Dedifferentiated amniotic fluid mesenchymal stem cell (primary cell): ENCODE data around the gene HEPN1.
"Not testable (repeated sequence)": the region's sequence is repeated elsewhere in the genome, so short reads cannot be mapped to it uniquely, and the experiment has no call there.

Experiments
- DNase-seq: peaks from one replicate; pipeline ENCODE4 v3.0.0-alpha.2; 2016; ENCODE audit errors: extremely low spot score

Gene HEPN1

DNA sequence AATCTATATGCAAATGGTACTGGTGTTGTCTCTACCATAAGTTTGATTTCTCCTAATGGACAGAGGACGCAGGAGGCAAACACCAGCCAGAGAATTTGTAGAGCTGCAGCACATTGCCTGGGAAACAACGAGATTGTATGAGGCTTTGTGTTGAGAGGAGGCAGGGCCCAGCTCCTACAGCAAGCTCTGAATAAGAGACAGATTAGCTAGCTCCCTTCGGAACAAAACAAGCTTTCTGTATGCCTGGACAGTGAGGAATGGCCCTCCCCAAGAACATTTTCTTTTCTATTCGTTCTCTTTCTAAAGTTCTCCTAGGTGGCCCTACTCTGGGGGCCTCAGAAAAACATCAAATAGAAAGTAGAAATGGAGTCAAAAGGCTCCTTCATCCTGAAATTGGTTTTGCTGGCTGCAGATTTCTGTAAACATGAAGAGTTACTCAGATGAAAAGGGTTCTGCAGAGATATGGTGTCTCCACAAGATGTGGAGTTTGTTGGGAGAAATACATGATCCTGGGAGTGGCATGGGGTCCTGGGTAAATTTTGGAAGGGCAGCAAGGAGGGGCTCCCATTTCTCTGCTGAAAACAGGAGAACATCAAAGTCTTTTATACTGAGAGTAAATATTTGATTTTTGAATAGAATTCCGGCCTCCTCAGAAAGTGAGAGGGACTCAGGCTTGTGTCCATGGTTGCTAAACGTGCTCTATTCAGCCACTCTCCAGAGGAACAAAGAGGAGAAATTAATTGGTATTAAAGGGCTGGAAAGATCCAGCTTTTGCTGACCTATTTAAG is 23.6 kb downstream of the HEPN1 start:
- no peak for DNase-seq

DNA sequence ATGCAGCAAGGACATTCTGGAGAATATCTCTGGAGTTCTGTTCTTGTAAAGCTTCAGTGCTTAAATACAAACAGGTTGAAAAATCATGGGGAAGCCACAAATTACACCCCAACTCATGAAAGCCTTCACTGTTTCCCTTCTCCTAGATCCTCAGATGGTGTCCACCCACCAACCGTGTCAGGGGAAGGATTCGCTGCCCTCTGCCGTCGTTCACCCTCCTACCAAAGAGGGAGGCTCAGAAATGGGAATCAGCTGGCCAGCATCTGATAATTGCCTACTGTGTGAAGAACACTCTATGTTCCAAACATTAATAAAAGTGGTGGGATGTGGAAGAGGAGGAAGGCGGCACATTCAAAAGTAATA is 24.2 kb downstream of the HEPN1 start:
- DNase-seq = no peak

DNA sequence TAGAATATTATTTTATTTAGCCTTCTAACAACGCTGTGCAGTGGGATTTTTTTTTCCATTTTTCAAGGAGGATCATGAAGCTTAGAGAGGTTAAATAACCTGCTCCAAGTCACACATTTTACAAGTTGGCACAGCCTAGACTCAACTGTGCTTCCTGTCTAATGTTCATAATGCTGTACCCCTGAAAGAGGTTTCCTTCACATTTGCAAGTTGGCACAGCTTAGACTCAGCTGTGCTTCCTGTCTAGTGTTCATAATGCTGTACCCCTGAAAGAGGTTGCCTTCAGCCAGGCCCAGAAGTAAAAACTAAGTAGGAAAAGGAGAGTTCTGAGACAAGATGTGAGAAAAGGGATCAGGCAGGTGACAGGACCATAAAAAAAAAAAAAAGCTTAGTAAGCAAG is 24.7 kb downstream of the HEPN1 start:
- no peak for DNase-seq

DNA sequence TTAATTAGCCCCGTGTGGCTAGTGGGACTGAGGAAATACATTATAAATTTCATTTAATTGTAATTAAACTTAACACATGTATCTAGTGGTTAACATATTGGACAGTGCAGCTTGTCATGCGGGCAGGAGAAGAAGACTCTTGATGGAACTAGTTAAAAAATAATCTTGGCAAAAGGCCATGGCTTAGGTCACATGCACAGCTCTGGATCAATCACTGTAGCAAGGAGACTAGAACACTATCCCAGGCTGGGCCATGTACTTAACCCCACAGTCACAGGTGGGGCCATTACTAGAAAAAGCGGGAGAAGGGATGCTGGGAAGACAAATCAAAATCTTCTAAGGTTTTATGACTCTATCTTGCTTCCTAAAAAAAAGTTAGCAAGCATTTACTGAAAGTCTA is 25.5 kb downstream of the HEPN1 start:
- DNase-seq = no peak

DNA sequence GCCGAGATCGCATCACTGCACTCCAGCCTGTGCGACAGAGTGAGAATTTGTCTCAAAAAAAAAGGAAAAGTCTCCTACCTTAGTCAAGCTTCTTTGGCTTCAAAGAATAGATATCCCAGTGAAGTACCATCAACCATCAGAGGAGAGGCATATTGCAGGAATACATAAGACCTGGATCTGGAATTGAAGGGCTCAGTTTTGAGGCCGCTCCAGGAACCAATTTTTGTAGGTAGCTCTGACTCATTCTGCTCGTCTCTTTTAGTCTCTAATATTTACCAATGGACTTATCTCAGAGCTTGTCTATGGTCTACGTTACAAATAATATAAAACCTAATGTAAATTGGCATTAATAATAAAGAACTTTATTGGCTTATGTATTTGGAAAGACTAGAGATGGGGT is 26.8 kb downstream of the HEPN1 start:
- no peak for DNase-seq

DNA sequence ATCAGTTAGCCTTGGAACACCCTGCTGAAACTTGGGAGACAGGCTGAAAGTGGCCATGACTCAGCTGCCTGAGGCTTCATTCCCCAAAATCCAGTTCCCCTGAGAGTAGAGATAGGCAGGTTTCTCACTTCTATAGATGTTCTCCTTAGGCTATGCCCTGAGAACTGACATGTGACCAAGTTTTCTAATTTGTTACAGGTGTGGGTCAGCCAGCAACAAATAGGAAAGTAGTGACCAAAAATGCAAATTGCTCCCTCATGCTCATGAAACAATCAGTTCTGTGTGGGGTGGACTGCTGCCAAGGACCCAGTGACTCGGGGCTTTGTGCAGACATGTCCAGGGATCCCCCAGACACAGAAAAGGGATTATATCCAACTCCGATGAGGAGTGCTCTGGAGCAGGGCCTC is 27.7 kb downstream of the HEPN1 start:
- no peak for DNase-seq

DNA sequence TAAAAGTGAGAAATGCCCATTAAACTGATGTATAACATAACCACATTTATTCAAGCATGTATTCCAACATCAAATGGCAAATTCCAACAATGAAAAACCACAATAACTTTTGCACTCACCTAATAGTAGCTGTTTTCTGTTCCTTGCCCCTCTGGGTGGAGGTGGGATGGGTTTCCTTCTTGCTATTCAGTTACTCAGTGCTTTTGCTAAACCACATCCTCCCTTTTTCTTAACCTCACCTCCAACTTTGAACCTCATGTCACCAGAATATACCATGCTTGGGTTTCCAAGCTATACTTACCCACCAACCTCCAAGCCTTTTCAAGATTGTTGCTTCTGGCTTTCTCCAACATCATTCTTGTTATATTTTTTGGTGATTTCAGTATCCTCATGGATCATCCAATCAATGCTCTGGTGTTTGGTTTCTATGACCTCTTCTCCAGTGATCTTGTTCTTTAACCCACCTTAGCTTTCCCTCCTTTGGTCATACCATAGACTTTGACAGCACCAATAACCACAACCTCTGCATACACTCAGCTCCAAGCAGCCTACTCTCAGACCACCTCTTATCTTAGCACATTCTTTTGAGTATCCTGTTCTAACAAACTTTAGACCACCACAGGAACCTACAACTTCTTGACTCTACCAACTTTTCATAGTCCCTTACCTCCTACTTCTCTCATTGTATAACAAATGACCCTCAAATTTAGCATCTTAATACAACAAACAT is 31.7 kb downstream of the HEPN1 start:
- no peak for DNase-seq

DNA sequence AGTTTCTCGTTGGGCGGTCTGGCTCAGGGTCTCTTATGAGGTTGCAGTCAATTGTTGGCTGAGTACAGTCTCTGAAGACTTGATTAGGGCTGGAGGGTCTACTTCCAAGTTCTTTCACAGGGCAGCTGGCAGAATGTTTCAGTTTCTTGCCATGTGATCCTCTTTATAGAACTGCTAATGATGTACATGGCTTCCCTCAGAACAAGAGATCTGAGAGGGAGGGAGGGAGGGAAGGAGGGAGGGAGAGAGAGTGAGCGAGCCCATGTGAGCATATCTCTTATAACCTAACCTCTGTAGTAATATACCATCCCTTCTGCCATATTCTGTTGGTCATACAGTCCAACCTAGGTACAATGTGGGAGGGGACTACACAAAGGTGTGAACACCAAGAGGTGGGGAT is 32.3 kb downstream of the HEPN1 start:
- no peak for DNase-seq

DNA sequence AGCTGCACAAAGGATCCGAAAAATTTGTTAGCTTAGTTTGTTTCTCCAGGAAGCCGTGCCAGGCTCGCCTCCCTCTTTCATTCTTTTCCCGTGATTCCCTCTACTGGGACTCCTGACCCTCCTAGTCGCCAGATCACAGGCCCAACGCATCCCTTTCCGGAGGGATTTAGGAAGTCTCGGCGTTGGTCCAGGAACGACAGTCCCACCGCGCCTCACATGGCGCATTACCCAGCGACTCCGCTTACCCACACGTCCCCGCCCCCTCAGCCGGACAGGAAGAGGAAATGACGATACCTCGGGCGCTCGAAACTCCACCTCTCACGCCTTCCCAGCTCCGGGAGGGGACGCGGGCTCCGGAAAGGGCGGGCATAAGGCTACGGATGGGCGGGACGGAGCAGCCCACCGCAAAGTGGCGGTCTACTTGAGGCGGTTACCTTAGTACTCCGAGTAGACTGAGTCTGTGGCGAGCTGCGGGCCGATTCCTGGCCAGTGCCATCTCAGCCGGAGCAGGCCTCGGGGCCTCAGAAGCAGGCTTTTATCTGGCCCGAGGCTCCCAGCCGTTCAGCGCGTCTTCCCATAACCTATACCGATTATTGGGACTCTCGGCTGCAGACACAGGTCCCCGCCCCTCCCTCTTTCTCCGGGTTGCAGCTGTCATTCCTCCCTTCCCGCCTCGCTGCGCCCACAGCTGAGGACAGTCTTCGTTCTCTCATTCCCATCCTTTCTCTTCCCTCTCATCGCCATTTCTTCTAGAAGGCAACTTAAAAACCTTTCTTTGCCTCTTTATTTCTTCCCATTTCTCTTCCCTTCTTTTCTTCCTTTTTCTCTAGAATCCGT is 34.9 kb downstream of the HEPN1 start, which contains the start of gene CCDC15:
CCDC15 (plus strand) TSS at position 450 of the 837 bp plus-strand sequence. CDS start 531 bp downstream, outside the sequence.
- DNase-seq = peak; percentile 99

DNA sequence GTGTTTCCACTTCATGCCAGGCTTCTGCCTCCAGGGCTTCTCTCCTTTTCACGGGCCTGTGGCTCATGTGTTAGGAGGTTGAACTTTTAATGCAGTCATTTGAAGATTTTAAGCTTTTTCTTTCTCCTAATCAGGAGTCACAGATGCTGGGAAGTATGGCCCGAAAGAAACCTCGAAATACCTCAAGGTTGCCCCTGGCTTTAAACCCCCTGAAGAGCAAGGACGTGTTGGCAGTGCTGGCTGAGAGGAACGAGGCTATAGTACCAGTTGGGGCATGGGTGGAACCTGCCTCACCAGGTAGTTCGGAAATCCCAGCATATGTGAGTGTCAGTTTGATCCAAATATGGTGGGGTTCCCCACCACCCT is 35.5 kb downstream of the HEPN1 start:
- DNase-seq = no peak

DNA sequence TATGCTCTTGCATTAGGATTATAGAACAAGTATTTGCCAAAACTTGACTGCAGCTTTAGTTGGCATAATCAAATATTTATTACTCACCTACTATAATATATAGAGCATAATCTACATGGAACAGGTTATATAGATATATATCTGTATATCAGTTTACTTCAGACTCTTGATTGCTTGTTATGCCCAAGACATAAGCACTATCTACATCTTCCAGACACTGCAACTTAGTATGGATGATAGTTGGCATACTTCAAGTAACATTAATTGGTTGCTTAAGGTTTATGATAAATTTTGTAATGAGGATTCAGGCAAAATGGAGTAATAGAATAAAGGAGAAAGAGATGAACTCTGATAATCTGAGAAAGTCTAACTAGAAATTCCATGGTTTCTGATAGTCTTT is 36.0 kb downstream of the HEPN1 start:
- no peak for DNase-seq

DNA sequence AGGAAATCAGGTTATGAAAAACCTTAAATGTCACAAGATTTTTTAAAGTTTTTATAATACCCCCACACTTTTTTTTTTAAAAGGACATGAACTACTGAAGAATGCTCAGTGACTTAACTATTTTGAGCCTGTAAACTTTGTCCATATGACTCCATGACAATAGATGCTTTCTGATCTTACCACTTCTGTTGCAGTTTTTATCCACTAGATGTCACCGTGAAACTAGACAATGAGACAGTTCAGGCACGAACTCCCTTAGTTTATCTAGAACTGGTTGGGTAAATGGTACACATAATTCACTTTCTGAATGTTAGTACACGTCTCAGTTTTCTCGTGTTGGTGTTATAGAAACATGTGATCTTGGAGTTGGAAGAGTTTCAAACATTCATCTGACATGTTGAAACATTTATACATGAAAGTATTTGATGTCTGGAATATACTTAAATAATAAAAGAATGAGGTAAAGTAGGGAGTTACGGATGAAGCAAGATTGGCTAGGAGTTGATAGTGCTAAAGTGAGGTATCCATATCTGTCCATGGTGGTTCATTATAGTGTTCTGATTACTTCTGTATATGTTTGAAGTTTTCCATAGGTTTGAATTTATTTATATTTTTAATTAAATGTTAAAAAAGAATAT is 43.0 kb downstream of the HEPN1 start:
- peak; percentile 86 for DNase-seq

DNA sequence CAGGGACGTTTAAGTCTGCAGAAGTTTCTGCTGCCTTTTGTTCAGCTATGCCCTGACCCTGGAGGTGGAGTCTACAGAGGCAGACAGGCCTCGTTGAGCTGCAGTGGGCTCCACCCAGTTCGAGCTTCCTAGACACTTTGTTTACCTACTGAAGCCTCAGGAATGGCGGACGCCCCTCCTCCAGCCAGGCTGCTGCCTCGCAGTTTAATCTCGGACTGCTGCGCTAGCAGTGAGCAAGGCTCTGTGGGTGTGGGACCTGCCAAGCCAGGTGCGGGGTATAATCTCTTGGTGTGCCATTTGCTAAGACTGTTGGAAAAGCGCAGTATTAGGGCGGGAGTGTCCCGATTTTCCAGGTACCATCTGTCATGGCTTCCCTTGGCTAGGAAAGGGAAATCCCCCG is 49.1 kb downstream of the HEPN1 start:
- DNase-seq = not testable (repeated sequence)
